GM12874 (cell line): Measurements from ENCODE around the gene TKTL1.

Source experiments
- CTCF ChIP-seq: IDR thresholded peaks from 2 replicates; pipeline ENCODE4 v1.5.1; 2011; ENCODE audit warnings: low read depth, mild to moderate bottlenecking, control low read depth, low read length, moderate library complexity; ENCODE audit not compliant: insufficient read depth

Gene TKTL1

GRCh38 chrX:154378799-154379568 lies 83.4 kb downstream of the TKTL1 start, which contains the start of gene EMD:
Gene EMD, plus strand, starts transcription at chrX:154379295. Its CDS starts 190 bp downstream, at chrX:154379485.
- no peak for TF ChIP-seq CTCF

- no peak for TF ChIP-seq CTCF
Measured at GRCh38 chrX:154379569-154379951, 84.0 kb downstream of the TKTL1 start.
